Measurements from ENCODE around the gene UBL7.
A peak's percentile ranks its signal among the peaks of the same experiment; 100 is the strongest.
"Not testable (repeated sequence)": the region's sequence is repeated elsewhere in the genome, so short reads cannot be mapped to it uniquely, and the experiment has no call there.

The UBL7 gene

GRCh38 chr15:74461847-74462511, 1.0 kb upstream of the UBL7 start:
- DNase-seq, result no peak

GRCh38 chr15:74460298-74460697, 662 bp downstream of the UBL7 start:
- no peak for DNase-seq

- not testable (repeated sequence) for DNase-seq
Observed at GRCh38 chr15:74459798-74460197, 1.2 kb downstream of the UBL7 start.

- no peak for DNase-seq
Observed at GRCh38 chr15:74458473-74458872, 2.5 kb downstream of the UBL7 start.

GRCh38 chr15:74457036-74457435, 3.9 kb downstream of the UBL7 start:
- not testable (repeated sequence) for DNase-seq

- no peak for DNase-seq
Observed at GRCh38 chr15:74454764-74455500, 6.0 kb downstream of the UBL7 start.

- no peak for DNase-seq
Observed at GRCh38 chr15:74453925-74454763, 6.8 kb downstream of the UBL7 start.

GRCh38 chr15:74451861-74452835, 8.8 kb downstream of the UBL7 start:
- no peak for DNase-seq

GRCh38 chr15:74451322-74451721, 9.6 kb downstream of the UBL7 start:
- no peak for DNase-seq

GRCh38 chr15:74449643-74450205, 11.2 kb downstream of the UBL7 start:
- no peak for DNase-seq

GRCh38 chr15:74449095-74449494, 11.9 kb downstream of the UBL7 start:
- DNase-seq, result no peak

- DNase-seq, result no peak
Observed at GRCh38 chr15:74445816-74446763, 14.9 kb downstream of the UBL7 start.

- DNase-seq, result no peak
Observed at GRCh38 chr15:74444106-74445062, 16.6 kb downstream of the UBL7 start.

- DNase-seq, result no peak
Observed at GRCh38 chr15:74443100-74443909, 17.7 kb downstream of the UBL7 start.

GRCh38 chr15:74442604-74443003, 18.4 kb downstream of the UBL7 start:
- no peak for DNase-seq

- no peak for DNase-seq
Observed at GRCh38 chr15:74442063-74442462, 18.9 kb downstream of the UBL7 start.

- DNase-seq, result no peak
Observed at GRCh38 chr15:74441248-74441941, 19.6 kb downstream of the UBL7 start.

- DNase-seq, result peak; percentile 56
Observed at GRCh38 chr15:74438721-74439316, 22.1 kb downstream of the UBL7 start.

Measured in NCI-H2107 (cell line).